K562 (cell line): Measurements from ENCODE around the gene R3HDM2. TPM values are rescaled to one million over a fixed set of nuclear protein-coding genes. Genes with fewer than 3 reads are reported as not detected.

ENCODE experiments used
- ATAC-seq: fragments of 200-7000 bp; cut with Tn5 transposase; 3 replicates; pipeline ENCODE4 v1.9.1; 2020; ENCODE audit warnings: moderate library complexity
- BruUV-seq: library from RNA; stranded (reverse); fragments of 400-500 nt; replicated peaks from 2 replicates; lab custom pipeline; 2021; lab: Mats Ljungman, UMichigan
- CTCF ChIA-PET: fragments of 300-600 bp; formaldehyde crosslinking; extraction: SDS; loops from one replicate; lab custom pipeline; 2021; ENCODE audit warnings: low intra/inter-chr PET ratio; lab: Yijun Ruan, JAX
- POLR2A ChIA-PET: fragments of 300-600, 350-650 bp; sonication (Branson Sonifier 250); formaldehyde crosslinking; extraction: SDS; loops from one replicate; lab custom pipeline; 2021; ENCODE audit warnings: antibody characterized with exemption, inconsistent platforms; lab: Yijun Ruan, JAX
- DNase-seq, 4 experiments: peaks; one replicate each; pipeline versions ENCODE4 v3.0.0 to v3.0.0-alpha.2; 2011 to 2018; ENCODE audit warnings: low spot score in 3 of 4, mixed read lengths in 3 of 4; ENCODE audit errors: extremely low read depth in 1 of 4
- FAIRE-seq: peaks from 2 replicates; lab custom pipeline; 2011; peaks lifted over from hg19 to GRCh38; lab: Jason Lieb, UNC
- H2AFZ ChIP-seq: 2 replicates; pipeline ENCODE4 v1.6.0; 2011; ENCODE audit warnings: low read depth, low read length, control low read depth, inconsistent platforms
- H3K27ac ChIP-seq: fragments of 200-600 bp; 3 replicates; pipeline ENCODE4 v1.8.0; 2011; ENCODE audit warnings: low read depth, mild to moderate bottlenecking, control low read depth, inconsistent platforms, low read length, moderate library complexity, mixed read lengths; ENCODE audit errors: extremely low read depth
- H3K27me3 ChIP-seq, 2 experiments: fragments of 300-600 bp in 1 of 2; 2 replicates in 1 of 2; 3 replicates in 1 of 2; pipeline versions ENCODE4 v1.6.0 to v1.8.0; 2011; ENCODE audit warnings: inconsistent platforms in 2 of 2, low read length in 2 of 2, mild to moderate bottlenecking in 1 of 2, mixed read lengths in 1 of 2, moderate library complexity in 1 of 2; ENCODE audit not compliant: control insufficient read depth in 2 of 2, insufficient read depth in 2 of 2
- H3K36me3 ChIP-seq: fragments of 300-600 bp; 3 replicates; pipeline ENCODE4 v1.8.0; 2011; ENCODE audit warnings: mild to moderate bottlenecking, low read length, inconsistent platforms; ENCODE audit not compliant: control insufficient read depth, insufficient read depth
- H3K4me1 ChIP-seq, 2 experiments: fragments of 200-600 bp in 1 of 2; replicated peaks in 1 of 2; 2 replicates in 1 of 2; 3 replicates in 1 of 2; pipeline versions ENCODE4 v1.5.1 to v1.8.0; 2011; ENCODE audit warnings: inconsistent platforms in 2 of 2, low read length in 2 of 2, mild to moderate bottlenecking in 1 of 2, mixed read lengths in 1 of 2, moderate library complexity in 1 of 2; ENCODE audit not compliant: control insufficient read depth in 2 of 2, insufficient read depth in 2 of 2
- H3K4me2 ChIP-seq: 2 replicates; pipeline ENCODE4 v1.6.1; 2011; ENCODE audit warnings: low read length, control low read depth, inconsistent platforms, mixed read lengths; ENCODE audit not compliant: insufficient read depth
- H3K4me3 ChIP-seq: fragments of 200-600 bp; sonication (generic), shearing (Covaris generic); 2 replicates; pipeline ENCODE4 v1.5.1; 2016; ENCODE audit warnings: control low read depth, inconsistent platforms
- H3K79me2 ChIP-seq: fragments of 200-600 bp; 3 replicates; pipeline ENCODE4 v1.8.0; 2011; ENCODE audit warnings: low read length, inconsistent platforms; ENCODE audit not compliant: control insufficient read depth, insufficient read depth
- H3K9ac ChIP-seq, 2 experiments: 2 replicates each; pipeline versions ENCODE4 v1.6.0 to v1.6.1; 2011; ENCODE audit warnings: low read depth in 2 of 2, low read length in 2 of 2, control low read depth in 1 of 2, inconsistent platforms in 1 of 2, mild to moderate bottlenecking in 1 of 2, mixed read lengths in 1 of 2; ENCODE audit not compliant: insufficient read depth in 1 of 2
- H3K9me1 ChIP-seq: one replicate; pipeline ENCODE4 v1.6.0; 2011; ENCODE audit warnings: inconsistent platforms, mild to moderate bottlenecking, low read length, moderate library complexity; ENCODE audit not compliant: control insufficient read depth, insufficient read depth
- H3K9me3 ChIP-seq: replicated peaks from 2 replicates; pipeline ENCODE4 v1.5.1; 2011; ENCODE audit warnings: low read depth, low read length, inconsistent platforms; ENCODE audit not compliant: control insufficient read depth, insufficient read depth
- H4K20me1 ChIP-seq: replicated peaks from 2 replicates; pipeline ENCODE4 v1.6.1; 2011; ENCODE audit warnings: low read length, inconsistent platforms, mixed read lengths; ENCODE audit not compliant: control insufficient read depth, insufficient read depth
- BRD9 ChIP-seq: fragments of 450-650 bp; IDR thresholded peaks from 2 replicates; pipeline ENCODE4 v1.6.1; 2018; ENCODE audit warnings: low read depth; ENCODE audit not compliant: partially characterized antibody
- ZNF324 ChIP-seq: fragments of 250-450 bp; sonication (Bioruptor Pico); IDR thresholded peaks from 2 replicates; pipeline ENCODE4 v1.4.0; 2020; ENCODE audit warnings: mild to moderate bottlenecking
- ZNF830 ChIP-seq: fragments of 250-450 bp; sonication (Bioruptor Pico); IDR thresholded peaks from 2 replicates; pipeline ENCODE4 v1.5.0; 2021; ENCODE audit warnings: mild to moderate bottlenecking
- WGBS: fragments of 100-300 bp; shearing (Covaris generic); methylation state at CpG from one replicate; pipeline ENCODE4 v1.1.6; 2016; ENCODE audit warnings: low coverage, mixed read lengths; ENCODE audit not compliant: insufficient coverage; ENCODE audit errors: missing lambda C conversion rate; 5-methylcytosine and 5-hydroxymethylcytosine counted together
- in situ Hi-C: fragments of 300-500 bp; cut with MboI; formaldehyde crosslinking; loops from 4 replicates; pipeline ENCODE4 v1.15.0; 2018; ENCODE audit warnings: inconsistent platforms, mixed read lengths
- intact Hi-C: fragments of 100-400 bp; cut with micrococcal nuclease; formaldehyde crosslinking; loops from 2 replicates; pipeline ENCODE4 v1.14.2; 2022
- polyA plus RNA-seq, 8 experiments: library from polyadenylated mRNA; depleted of rRNA in 4 of 8; stranded (reverse) in 5 of 8; unstranded in 3 of 8; fragments of >200 nt; fragmentation: Nextera tagmentation in 2 of 8; fragmentation: Illumina TruSeq in 1 of 8; extraction: Ambion mirVana in 2 of 8; extraction: Trizol in 1 of 8; gene quantifications; 2 replicates each; pipeline versions ENCODE4 v1.2.1 to v1.2.3, GENCODE V29; 2011 to 2014; ENCODE audit warnings: inconsistent platforms in 1 of 8, missing spikeins in 1 of 8
- total RNA-seq, 7 experiments: library from RNA; depleted of rRNA in 6 of 7; stranded (reverse); fragments of >200 nt in 6 of 7; fragmentation: Illumina TruSeq in 2 of 7; extraction: Trizol in 2 of 7; gene quantifications; 2 replicates each; pipeline versions ENCODE4 v1.2.1 to v1.2.3, GENCODE V29; 2011 to 2021; ENCODE audit warnings: low replicate concordance in 1 of 7
- TF ChIP-seq, protein P1 (sequence below): fragments of 200-800 bp; sonication (Bioruptor generic); IDR thresholded peaks from 2 replicates; pipeline ENCODE4 v1.6.1; 2016; ENCODE audit warnings: missing genetic modification characterization, missing compliant biosample characterization

Gene R3HDM2
- total and polyA plus RNA-seq, 9 of the 15 experiments (the other 6 are each of a cell fraction or from before 2014, with no cell fraction given), result 3.3 to 18.8 (median 9.0) TPM

DNA sequence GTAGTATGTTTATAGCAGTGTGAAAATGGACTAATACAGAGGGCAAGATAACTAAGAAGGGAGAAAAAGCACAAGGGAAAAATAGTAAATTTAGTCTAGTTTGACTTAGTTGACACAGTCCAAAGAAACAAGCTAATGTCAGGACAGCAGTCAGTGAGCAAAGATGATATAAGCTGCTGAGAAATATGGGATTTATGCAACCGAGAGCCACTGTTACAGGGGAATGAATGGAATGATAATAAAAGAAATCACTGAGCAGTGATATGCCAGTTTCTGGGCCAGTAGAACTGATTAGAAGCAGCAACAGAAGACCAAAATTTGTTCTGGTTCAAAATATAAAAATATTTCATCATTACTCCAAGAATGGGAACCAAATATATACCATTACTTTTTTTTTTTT is 60.1 kb downstream of the R3HDM2 start:
- FAIRE-seq, result no peak
- intact Hi-C loops, result no loop called here
- no peaks in the 10 kb centered on the region for H3K36me3 ChIP-seq
- BruUV-seq, result no TSS peak
- no peak for TF ChIP-seq BRD9
- TF ChIP-seq, protein P1, sequence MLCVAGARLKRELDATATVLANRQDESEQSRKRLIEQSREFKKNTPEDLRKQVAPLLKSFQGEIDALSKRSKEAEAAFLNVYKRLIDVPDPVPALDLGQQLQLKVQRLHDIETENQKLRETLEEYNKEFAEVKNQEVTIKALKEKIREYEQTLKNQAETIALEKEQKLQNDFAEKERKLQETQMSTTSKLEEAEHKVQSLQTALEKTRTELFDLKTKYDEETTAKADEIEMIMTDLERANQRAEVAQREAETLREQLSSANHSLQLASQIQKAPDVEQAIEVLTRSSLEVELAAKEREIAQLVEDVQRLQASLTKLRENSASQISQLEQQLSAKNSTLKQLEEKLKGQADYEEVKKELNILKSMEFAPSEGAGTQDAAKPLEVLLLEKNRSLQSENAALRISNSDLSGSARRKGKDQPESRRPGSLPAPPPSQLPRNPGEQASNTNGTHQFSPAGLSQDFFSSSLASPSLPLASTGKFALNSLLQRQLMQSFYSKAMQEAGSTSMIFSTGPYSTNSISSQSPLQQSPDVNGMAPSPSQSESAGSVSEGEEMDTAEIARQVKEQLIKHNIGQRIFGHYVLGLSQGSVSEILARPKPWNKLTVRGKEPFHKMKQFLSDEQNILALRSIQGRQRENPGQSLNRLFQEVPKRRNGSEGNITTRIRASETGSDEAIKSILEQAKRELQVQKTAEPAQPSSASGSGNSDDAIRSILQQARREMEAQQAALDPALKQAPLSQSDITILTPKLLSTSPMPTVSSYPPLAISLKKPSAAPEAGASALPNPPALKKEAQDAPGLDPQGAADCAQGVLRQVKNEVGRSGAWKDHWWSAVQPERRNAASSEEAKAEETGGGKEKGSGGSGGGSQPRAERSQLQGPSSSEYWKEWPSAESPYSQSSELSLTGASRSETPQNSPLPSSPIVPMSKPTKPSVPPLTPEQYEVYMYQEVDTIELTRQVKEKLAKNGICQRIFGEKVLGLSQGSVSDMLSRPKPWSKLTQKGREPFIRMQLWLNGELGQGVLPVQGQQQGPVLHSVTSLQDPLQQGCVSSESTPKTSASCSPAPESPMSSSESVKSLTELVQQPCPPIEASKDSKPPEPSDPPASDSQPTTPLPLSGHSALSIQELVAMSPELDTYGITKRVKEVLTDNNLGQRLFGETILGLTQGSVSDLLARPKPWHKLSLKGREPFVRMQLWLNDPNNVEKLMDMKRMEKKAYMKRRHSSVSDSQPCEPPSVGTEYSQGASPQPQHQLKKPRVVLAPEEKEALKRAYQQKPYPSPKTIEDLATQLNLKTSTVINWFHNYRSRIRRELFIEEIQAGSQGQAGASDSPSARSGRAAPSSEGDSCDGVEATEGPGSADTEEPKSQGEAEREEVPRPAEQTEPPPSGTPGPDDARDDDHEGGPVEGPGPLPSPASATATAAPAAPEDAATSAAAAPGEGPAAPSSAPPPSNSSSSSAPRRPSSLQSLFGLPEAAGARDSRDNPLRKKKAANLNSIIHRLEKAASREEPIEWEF (CRISPR knock-in tag), result no peak
- no peak for TF ChIP-seq ZNF830
- TF ChIP-seq ZNF324 (CRISPR knock-in tag), result no peak
- TF ChIP-seq, all 486 proteins: peak for 0
- Histone ChIP-seq H3K9me1 (no peaks in the 10 kb centered on the region), H2AFZ (no peak overlapping the region), H3K27ac (no peak overlapping the region), H3K27me3 (no peaks in the 10 kb centered on the region), H3K79me2 (no peaks in the 10 kb centered on the region), H3K4me3 (no peak overlapping the region), H3K9me3 (no peaks in the 10 kb centered on the region), H4K20me1 (no peaks in the 10 kb centered on the region), H3K4me2 (no peak overlapping the region), H3K9ac (no peak overlapping the region), H3K4me1 (peaks cover 0 to 4% of the 10 kb centered on the region in 2 experiments; a peak in 1 of 5 replicates)
- in situ Hi-C loops, result no loop called here
- ATAC-seq (no peak), DNase-seq (no peak)
- WGBS, result 82% methylated on average over 1 of the region's 1 CpG
- POLR2A ChIA-PET, result interaction anchor here (1.0 kb wide), 1 partner anchor 10 kb away, joined by 3 read pairs; no protein-coding TSS in a partner anchor
- CTCF ChIA-PET, result no interaction called here
